HG02588 (cell line): ENCODE results near the gene GPC6.
"Not testable (repeated sequence)": the region's sequence is repeated elsewhere in the genome, so short reads cannot be mapped to it uniquely, and the experiment has no call there.

Source experiments
- ATAC-seq: cut with Tn5 transposase; IDR thresholded peaks from one replicate; pipeline ENCODE4 v1.9.1; 2021; ENCODE audit warnings: mild to moderate bottlenecking, moderate library complexity; ENCODE audit not compliant: unreplicated experiment

Gene GPC6

GRCh38 chr13:94181461-94182107, 955.0 kb downstream of the GPC6 start:
- no peak for ATAC-seq

- ATAC-seq = no peak
Observed at GRCh38 chr13:94182185-94182761, 955.7 kb downstream of the GPC6 start.

DNA sequence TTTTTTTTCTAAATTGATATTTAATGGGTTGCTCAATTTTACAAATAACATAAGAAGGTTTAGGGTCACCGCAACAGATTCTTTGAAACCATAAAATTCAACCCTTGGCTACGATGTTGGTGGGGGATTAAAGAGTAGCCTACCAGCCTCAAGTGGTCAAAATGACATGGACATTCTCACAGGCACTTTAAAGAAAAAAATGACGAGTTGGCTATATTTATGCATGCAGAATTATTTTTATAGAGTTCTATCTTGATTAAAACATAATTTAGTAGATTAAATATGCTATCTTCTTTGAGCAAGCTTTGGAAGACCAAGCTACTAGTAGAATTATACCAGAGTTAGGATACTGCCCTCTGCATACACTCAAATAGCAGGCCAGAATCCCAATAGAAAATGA, 959.9 kb downstream of the GPC6 start:
- no peak for ATAC-seq

DNA sequence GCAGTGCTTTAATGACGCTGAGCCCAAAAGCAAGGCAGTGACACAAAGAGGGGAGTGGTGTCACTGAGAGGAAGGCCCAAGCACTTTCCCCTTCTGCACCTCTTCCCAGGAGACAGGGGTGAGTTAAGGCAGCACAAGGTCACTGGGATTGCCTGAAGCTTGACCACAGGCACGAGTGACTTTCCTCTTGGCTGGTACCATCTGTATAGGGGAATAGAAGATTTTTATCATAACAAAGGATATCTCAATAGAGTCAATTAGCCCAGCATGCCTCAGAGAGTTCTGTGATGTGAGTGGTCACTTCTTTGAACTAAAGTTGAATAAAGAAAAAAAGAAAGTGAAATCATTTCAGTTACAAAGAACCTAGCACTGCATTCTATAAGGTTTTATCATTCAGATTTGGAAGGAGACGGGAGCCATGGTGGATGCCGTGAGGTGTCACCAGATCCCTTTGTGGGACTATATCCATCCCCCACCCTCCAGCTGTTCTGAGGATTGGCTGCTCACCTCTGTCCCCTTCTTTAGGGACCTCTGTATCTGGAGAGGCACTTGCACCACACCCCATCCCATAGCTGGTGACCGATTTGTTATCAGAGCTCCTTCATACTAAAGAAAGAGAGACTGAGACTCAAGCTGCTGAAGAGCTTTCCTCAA, 961.7 kb downstream of the GPC6 start:
- ATAC-seq = no peak

DNA sequence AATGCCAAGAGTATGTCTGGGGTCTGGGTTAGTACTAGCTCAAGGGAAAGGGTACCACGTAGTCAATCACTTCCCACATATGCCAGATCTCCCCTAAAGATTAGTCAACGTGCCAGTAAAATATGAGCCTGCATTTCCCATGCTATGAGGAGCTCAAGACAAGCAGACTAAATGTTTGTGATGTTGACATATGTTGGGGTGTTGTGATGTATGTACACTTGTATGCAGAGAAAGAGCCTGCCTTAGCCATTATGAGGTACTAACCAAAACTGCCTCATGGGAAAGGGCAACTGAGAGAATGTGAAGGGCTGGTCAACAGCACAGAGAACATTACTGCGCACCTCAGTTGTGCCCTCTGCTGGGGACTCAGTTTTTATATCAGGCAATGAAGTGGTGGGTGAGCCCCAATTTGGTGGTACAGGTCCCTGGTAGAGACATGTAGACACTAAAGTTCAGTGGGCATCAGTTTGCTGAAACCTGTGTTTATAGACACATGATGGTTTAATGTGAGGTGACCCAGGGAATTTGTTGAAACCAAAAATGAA, 965.9 kb downstream of the GPC6 start:
- ATAC-seq = no peak

DNA sequence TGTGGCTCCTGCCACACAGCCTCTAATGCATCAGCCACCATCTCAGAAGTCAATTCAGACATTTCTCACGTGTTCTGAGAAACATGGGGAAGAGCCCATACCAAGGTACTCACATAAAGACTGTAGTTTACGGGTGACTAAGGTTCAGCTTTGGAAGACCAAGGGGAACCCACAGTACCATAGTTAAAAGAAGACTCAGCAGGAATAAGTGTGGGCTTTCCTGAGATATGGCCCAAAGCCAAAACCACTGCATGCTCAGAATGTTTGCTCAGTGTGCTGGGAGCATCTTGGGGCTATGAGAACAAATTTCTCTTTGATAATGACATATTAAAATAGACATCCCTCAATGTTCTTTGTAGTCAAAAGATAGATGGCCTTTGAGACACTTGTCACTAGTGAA, 969.1 kb downstream of the GPC6 start:
- ATAC-seq = no peak

DNA sequence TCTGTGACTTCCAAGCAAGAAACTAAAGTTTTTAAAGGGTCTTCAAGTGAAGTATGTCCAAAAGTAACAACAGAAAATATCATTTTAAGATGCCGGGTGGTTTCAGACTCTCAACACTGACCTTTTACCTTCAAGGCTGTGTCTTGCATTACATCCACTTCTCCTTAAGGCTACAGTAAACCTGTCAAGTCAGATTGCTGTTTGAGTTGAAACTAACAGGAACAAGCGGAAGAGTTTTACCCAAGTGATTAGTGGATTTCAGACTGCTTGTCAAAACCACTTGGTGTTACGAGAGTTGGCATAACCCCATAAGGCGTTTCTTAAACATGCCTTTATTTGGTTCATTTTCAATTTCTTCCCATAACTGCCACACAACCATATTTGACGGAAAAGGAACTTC, 969.8 kb downstream of the GPC6 start:
- ATAC-seq = no peak

DNA sequence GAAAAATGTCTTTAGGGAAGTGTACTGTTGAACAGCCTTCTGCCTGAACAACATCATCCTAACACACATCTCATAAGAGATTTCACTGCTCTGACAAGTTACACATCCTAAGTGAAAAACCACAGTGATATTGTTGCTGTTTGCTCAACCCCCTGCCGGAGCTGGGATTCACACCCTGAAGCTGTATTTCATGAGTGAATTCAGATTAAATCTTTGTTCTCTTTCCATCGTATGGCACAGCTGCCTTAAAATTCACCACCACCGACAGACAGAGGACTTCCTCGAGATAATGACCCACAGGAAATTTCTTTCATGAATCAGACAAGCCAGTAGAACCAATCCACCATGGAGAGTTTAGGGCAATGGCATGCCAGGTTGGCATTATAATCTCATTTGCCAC, 972.1 kb downstream of the GPC6 start:
- ATAC-seq = no peak

GRCh38 chr13:94199135-94199534, 972.5 kb downstream of the GPC6 start:
- no peak for ATAC-seq

DNA sequence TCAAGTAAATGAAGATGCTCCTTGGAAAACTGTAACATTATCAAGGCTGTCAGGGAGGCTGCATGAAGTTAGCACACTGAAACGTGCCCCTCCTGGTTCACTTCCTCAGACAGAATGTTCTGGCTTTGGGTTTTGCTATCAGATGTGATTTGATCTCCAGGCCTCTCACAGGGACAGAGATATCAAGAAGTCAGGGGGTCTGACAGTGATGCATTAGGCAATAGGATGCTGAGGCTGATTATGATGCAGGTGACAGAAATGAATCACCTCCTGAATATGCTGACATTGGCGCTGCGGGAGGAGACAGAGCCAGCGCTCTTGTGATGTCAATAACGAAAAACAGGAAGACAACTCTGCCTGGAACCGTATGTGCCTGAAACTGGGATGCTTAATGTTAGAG, 974.4 kb downstream of the GPC6 start:
- ATAC-seq = no peak

DNA sequence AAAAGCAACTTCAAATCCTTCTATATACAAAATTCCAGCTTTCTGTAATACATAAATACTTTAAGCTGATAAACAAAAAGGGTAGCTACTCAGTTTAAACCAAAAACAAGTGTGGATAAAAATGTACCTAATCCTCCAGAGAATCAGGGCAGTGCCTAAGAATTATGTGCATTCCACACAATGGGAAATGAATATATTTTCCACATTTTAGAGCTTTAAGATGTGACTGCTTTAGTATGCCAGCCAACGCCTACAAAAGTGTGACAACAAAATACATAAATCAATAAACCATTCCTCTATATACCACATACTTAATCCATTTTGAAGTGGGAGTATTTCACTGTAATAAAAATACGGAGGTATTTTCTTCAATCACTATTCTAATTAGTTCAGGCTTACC, 977.6 kb downstream of the GPC6 start:
- ATAC-seq = no peak

- ATAC-seq = no peak
Observed at GRCh38 chr13:94204946-94205345, 978.3 kb downstream of the GPC6 start.

DNA sequence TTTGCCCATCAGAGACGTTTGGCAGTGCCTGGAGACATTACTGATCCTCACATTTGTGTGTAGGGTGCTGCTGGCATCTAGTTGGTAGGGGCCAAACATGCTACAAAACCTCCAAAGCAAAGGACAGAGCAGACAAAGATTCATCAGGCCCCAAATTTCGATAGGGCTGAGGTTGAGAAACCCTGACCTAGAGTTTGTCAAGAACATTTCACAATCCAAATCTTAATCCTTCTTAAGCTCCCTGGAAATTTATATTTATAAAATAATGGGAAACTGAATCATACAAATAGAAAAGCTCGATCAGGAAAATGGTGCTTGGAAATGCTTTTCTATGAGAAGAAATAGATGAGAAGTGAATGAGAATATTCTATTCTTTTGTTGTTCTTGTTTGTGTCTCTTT, 979.3 kb downstream of the GPC6 start:
- ATAC-seq = no peak

- ATAC-seq = no peak
Observed at GRCh38 chr13:94209117-94209516, 982.5 kb downstream of the GPC6 start.

DNA sequence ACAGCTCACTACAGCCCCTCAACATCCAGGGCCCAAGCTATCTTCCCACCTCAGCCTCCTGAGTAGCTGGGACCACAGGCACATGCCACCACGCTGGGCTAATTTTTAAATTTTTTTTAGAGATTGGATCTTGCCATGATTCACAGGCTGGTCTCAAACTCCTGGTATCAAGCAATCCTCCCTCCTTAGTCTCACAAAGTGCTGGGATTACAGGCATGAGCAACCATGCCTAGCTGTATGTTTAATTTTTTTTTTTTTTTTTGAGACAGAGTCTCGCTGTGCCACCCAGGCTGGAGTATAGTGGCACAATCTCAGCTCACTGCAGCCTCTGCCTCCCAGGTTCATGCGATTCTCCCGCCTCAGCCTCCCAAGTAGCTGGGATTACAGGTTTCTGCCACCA, 983.3 kb downstream of the GPC6 start:
- not testable (repeated sequence) for ATAC-seq

DNA sequence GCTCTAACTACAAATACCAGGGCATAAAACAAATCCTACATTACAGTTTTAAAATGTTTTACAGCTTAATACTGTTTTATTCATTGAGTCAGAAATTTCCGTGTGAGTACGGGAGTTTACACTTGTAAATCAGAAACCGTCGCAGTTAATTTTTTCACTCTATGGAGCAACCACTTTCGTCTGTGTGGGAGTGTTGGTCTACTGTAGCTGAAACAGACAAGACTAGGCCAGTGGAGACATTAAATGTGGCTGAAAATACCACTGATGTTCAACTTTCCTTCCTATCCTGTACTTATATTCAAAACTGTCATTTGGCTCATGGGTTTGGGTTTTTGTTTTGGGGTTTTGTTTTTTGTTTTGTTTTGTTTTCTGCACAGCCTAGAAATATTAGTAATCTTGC, 984.2 kb downstream of the GPC6 start:
- peak; percentile 74 for ATAC-seq

- no peak for ATAC-seq
Observed at GRCh38 chr13:94212196-94212595, 985.6 kb downstream of the GPC6 start.

GRCh38 chr13:94214121-94214520, 987.5 kb downstream of the GPC6 start:
- no peak for ATAC-seq

DNA sequence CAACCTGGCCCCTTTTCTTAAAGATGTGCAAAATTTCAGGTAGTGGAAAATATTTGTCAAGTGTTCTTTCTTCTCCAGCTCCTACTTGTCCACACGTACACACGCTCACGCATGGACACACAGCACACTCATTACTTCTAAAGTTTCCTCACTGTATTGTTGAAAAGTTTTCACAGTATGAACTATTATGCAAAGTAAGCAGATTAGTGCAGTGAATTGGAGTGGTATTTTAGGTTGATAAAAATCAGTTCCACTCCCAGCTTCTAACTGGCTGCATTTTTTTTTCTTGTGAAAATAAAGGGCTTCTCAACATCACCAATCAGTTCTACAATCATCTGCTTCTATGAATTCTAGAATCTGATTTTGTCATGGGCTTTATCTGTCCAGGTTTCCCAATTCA, 988.4 kb downstream of the GPC6 start:
- no peak for ATAC-seq

- ATAC-seq = no peak
Observed at GRCh38 chr13:94216476-94216875, 989.9 kb downstream of the GPC6 start.

GRCh38 chr13:94217370-94217769, 990.8 kb downstream of the GPC6 start:
- ATAC-seq = no peak

DNA sequence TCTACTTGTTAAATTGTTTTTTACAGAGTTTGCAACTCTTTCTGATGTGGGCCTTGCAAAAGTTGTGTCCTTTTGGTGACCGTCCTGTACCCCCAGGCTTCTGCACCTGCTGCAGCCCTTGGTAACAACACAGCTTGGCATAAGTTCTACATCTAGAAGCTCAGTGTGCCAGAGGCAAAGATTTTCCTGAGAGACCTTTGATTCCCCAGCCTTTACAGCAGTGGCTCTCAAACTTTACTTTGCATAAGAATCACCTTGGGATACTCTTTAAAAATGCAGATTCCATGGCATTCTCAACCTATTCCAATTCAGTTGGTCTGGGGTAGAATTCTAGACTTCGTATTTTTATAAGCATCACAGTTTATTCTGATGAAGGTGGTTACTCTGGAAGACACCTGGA, 991.9 kb downstream of the GPC6 start:
- ATAC-seq = no peak
